ENCODE data around the gene PPOX.

DNA sequence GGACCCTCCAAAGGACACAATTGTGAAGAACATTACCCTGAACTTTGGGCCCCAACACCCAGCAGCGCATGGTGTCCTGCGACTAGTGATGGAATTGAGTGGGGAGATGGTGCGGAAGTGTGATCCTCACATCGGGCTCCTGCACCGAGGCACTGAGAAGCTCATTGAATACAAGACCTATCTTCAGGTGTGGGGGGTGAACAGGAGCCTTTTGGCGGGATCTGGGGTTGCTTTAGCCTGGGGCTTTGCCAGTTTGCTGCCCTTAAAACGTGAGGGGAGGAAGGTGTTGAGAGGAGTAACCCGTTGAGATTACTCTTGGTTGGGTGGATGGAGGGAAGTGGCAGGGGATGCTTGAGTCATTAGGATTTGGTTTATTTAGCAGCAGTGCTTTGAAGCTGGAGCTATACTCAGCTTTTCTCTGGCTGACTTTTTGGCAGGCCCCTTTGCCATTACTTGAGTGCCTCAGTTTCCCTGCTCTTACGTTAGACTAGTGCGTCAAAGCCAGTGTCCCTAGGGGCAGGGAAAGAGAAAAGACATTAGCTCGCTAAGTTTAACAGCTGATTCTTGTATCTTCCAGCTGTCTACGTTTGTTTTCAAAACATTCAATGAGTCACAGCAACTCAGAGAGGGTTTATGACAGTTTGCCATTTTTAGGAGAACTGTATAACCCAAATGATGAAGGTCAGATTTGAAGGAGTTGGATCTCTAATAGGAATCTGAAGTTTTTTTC, 40.4 kb downstream of the PPOX start:
- TF ChIP-seq, protein P1, sequence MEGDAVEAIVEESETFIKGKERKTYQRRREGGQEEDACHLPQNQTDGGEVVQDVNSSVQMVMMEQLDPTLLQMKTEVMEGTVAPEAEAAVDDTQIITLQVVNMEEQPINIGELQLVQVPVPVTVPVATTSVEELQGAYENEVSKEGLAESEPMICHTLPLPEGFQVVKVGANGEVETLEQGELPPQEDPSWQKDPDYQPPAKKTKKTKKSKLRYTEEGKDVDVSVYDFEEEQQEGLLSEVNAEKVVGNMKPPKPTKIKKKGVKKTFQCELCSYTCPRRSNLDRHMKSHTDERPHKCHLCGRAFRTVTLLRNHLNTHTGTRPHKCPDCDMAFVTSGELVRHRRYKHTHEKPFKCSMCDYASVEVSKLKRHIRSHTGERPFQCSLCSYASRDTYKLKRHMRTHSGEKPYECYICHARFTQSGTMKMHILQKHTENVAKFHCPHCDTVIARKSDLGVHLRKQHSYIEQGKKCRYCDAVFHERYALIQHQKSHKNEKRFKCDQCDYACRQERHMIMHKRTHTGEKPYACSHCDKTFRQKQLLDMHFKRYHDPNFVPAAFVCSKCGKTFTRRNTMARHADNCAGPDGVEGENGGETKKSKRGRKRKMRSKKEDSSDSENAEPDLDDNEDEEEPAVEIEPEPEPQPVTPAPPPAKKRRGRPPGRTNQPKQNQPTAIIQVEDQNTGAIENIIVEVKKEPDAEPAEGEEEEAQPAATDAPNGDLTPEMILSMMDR (IDR thresholded peaks at IDR 0.05), result no peak
- TF ChIP-seq POLR2A (IDR thresholded peaks at IDR 0.05), result no peak
